Uterus (tissue), 4 donors: Measurements from ENCODE around the gene DPP4. TPM values are rescaled to one million over a fixed set of nuclear protein-coding genes. Genes with fewer than 3 reads are reported as not detected.
"Not testable (repeated sequence)": the region's sequence is repeated elsewhere in the genome, so short reads cannot be mapped to it uniquely, and the experiment has no call there.

Source experiments
- DNase-seq, 2 donors: peaks; one replicate each; pipeline ENCODE4 v3.0.0-alpha.2; 2019 to 2020
- H3K27ac ChIP-seq, 2 donors: fragments of 200-600 bp; sonication (generic); 1 replicate in 1 of 2; 2 replicates in 1 of 2; pipeline ENCODE4 v1.5.1; 2016 to 2018
- H3K27me3 ChIP-seq, 2 donors: fragments of 200-600 bp; sonication (generic); one replicate each; pipeline ENCODE4 v1.5.1; 2018 to 2019; ENCODE audit warnings: control low read depth in 1 of 2
- H3K36me3 ChIP-seq, 2 donors: fragments of 200-600 bp; sonication (generic); one replicate each; pipeline ENCODE4 v1.5.1; 2019; ENCODE audit warnings: control low read depth in 1 of 2
- H3K4me1 ChIP-seq, 2 donors: fragments of 200-600 bp; sonication (generic); one replicate each; pipeline ENCODE4 v1.5.1; 2018 to 2019; ENCODE audit warnings: control low read depth in 1 of 2
- H3K4me3 ChIP-seq, 2 donors: fragments of 200-600 bp; sonication (generic); 1 replicate in 1 of 2; 2 replicates in 1 of 2; pipeline ENCODE4 v1.5.1; 2018 to 2019; ENCODE audit warnings: mild to moderate bottlenecking in 1 of 2
- H3K9me3 ChIP-seq, 2 donors: fragments of 200-600 bp; sonication (generic); one replicate each; pipeline ENCODE4 v1.5.1; 2019; ENCODE audit warnings: control low read depth in 1 of 2
- CTCF ChIP-seq, 4 experiments: fragments of 200-600 bp in 2 of 4; fragments of 450-650 bp in 2 of 4; sonication (generic) in 2 of 4; IDR thresholded peaks; one replicate each; pipeline ENCODE4 v1.5.1; 2016 to 2019; ENCODE audit warnings: antibody characterized with exemption in 4 of 4, mild to moderate bottlenecking in 2 of 4, moderate library complexity in 1 of 4
- POLR2A ChIP-seq, 2 donors: fragments of 450-650 bp; IDR thresholded peaks; one replicate each; pipeline ENCODE4 v1.6.1; 2016; ENCODE audit warnings: antibody characterized with exemption in 2 of 2, mild to moderate bottlenecking in 1 of 2, moderate library complexity in 1 of 2
- intact Hi-C: fragments of 100-400 bp; cut with DNase I; formaldehyde crosslinking; loops from one replicate; pipeline ENCODE4 v1.15.1; 2023; ENCODE audit warnings: low total_unique reads
- total RNA-seq, 4 donors: library from RNA; depleted of rRNA in 3 of 4; stranded (reverse); fragments of >200 nt in 3 of 4; gene quantifications; one replicate each; pipeline versions ENCODE4 v1.1.0 to v1.2.4, GENCODE V29; 2014 to 2023
- donor health status: DM: yes; HTN: yes; CAD: no.

DPP4 gene
- total RNA-seq, 4 donors from 2014 or later: 1.8 to 36.3 (median 5.0) TPM

GRCh38 chr2:162057426-162057825, 16.6 kb downstream of the DPP4 start:
- Histone ChIP-seq H3K4me3 (no peak overlapping the region), H3K4me1 (no peaks in the 10 kb centered on the region), H3K9me3 (no peaks in the 10 kb centered on the region), H3K27ac (no peak overlapping the region), H3K27me3 (no peaks in the 10 kb centered on the region), H3K36me3 (no peaks in the 10 kb centered on the region)
- intact Hi-C loops: no loop called here
- no peak for DNase-seq
- TF ChIP-seq CTCF (IDR thresholded peaks at IDR 0.05) (no peak), POLR2A (IDR thresholded peaks at IDR 0.05) (no peak)

DNA sequence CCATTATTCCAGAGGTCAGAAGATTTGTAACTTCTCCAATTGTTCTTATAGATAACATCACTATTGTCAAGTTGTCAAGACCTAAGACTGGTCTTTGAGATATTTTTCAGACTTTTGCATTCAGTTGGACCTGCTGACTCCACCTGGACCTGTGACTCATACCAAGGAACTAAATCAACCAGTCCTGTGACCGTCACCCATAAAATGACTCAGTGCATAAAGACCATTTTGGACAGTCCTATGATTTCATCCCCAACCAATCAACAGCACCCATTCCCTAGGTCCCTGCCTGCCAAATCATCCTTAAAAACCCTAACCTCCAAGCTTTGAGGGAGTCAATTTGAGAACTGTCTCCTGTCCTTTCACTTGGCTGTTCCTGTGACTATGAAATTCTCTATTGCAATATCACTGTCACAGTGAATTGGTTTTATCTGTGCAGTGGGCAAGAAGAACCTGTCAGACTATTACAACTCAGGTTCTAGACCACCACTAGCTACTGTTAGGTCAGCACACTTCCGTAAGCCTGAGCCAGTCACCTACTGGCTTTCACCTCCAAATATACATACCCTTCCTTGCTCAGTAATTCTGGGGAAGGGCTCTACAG, 17.1 kb downstream of the DPP4 start:
- DNase-seq: no peak
- no peak overlapping the region for H3K4me3 ChIP-seq
- no peaks in the 10 kb centered on the region for H3K36me3 ChIP-seq
- H3K4me1 ChIP-seq: no peaks in the 10 kb centered on the region
- no peaks in the 10 kb centered on the region for H3K27me3 ChIP-seq
- no peak overlapping the region for H3K27ac ChIP-seq
- TF ChIP-seq POLR2A (IDR thresholded peaks at IDR 0.05): no peak
- TF ChIP-seq CTCF (IDR thresholded peaks at IDR 0.05): no peak
- no peaks in the 10 kb centered on the region for H3K9me3 ChIP-seq
- intact Hi-C loops: no loop called here

DNA sequence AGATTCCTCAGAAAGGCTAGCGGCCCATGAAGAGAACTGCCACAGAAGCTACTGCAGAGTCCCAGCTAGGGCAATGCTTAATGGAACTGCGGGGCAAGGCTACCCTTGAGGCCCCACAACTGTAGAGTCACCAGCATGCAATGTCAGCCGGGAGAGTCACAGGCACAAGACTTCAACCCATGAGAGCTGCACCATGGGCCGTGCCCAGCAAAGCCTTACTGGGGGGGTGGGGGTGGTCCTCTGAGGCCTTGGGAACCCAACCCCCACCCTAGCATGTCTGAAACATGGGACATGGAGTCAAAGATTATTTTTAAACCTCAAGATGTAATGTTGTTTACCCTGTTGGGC, 20.2 kb downstream of the DPP4 start:
- no peaks in the 10 kb centered on the region for H3K27me3 ChIP-seq

GRCh38 chr2:162053066-162053807, 20.8 kb downstream of the DPP4 start:
- Histone ChIP-seq H3K4me1 (no peaks in the 10 kb centered on the region), H3K4me3 (no peak overlapping the region), H3K9me3 (no peaks in the 10 kb centered on the region), H3K27ac (no peak overlapping the region), H3K27me3 (no peaks in the 10 kb centered on the region), H3K36me3 (no peaks in the 10 kb centered on the region)
- intact Hi-C loops: no loop called here
- TF ChIP-seq CTCF (IDR thresholded peaks at IDR 0.05) (no peak), POLR2A (IDR thresholded peaks at IDR 0.05) (no peak)
- DNase-seq: no peak

More for the DNA sequence above, 20.2 kb downstream of the DPP4 start:
- Histone ChIP-seq H3K36me3 (no peaks in the 10 kb centered on the region), H3K4me1 (no peaks in the 10 kb centered on the region), H3K4me3 (no peak overlapping the region), H3K9me3 (no peaks in the 10 kb centered on the region), H3K27ac (no peak overlapping the region)
- intact Hi-C loops: no loop called here
- no peak for DNase-seq
- TF ChIP-seq CTCF (IDR thresholded peaks at IDR 0.05) (no peak), POLR2A (IDR thresholded peaks at IDR 0.05) (no peak)

GRCh38 chr2:162050513-162050961, 23.5 kb downstream of the DPP4 start:
- no peaks in the 10 kb centered on the region for H3K36me3 ChIP-seq
- no peak for TF ChIP-seq POLR2A (IDR thresholded peaks at IDR 0.05)
- no peak for TF ChIP-seq CTCF (IDR thresholded peaks at IDR 0.05)
- no peaks in the 10 kb centered on the region for H3K27me3 ChIP-seq
- H3K4me3 ChIP-seq: no peak overlapping the region
- H3K9me3 ChIP-seq: no peaks in the 10 kb centered on the region
- H3K4me1 ChIP-seq: no peaks in the 10 kb centered on the region
- intact Hi-C loops: no loop called here
- H3K27ac ChIP-seq: no peak overlapping the region
- DNase-seq: no peak

DNA sequence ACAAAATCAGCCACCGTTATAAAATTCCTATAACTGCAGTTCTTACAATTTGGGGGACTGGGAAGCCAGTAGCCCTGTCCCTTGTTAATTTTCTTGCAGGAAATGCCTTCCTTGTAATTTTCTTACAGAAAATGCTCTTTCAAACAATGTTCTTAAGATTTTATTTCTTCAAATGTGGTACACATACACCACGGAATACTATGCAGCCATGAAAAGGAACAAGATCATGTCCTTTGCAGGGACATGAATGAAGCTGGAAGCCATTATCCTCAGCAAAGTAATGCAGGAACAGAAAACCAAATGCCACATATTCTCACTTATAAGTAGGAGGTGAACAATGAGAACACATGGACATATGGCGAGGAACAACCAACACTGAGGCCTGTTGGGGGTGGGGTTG, 24.9 kb downstream of the DPP4 start:
- H3K27ac ChIP-seq, DNase-seq, H3K4me1 ChIP-seq, H3K4me3 ChIP-seq, H3K36me3 ChIP-seq, H3K9me3 ChIP-seq, H3K27me3 ChIP-seq, intact Hi-C loops: not testable (repeated sequence)
